ENCODE measurements around the gene SH3BP5. TPM values are rescaled to one million over a fixed set of nuclear protein-coding genes. Genes with fewer than 3 reads are reported as not detected.
A peak's percentile ranks its signal among the peaks of the same experiment; 100 is the strongest.

Gene SH3BP5
- total RNA-seq, 1 donor from 2014 or later = 106 TPM

DNA sequence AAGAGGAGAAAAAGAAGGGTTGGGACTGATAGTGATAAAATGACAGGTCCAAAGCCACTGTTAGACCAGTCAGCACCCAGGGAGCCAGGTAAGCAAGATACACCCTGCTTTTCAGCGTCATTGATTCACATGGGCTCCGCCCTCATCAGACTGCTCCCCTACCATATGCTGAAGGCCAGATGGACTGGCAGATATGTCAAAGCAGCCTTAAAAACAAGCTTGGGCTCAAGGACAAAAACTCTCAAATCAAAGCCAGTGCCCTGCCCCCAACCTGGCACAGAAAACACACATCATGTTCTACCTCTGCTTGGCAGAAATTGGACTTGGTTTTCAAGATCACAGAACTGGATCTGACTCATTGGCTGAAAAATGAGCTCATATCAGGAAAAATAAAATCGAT is 33.4 kb downstream of the SH3BP5 start:
- no peak for DNase-seq (ENCODE audit: low read depth, low spot score)

DNA sequence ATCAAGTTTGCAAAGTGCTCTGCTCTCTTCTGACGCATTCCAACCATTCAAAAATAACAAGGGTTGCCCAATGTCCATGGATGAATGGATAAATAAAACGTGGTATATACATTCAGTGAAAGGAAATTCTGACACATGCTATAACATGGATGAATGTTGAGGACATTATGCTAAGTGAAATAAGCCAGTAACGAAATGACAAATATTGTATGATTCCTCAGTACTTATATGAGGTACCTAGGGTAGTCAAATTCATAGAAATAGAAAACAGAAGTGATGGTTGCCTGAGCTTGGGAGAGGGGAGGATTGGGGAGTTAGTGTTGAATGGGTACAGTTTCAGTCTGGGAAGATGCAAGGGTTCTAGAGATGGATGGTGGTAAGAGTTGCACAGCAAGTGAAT is 33.9 kb downstream of the SH3BP5 start:
- no peak for DNase-seq (ENCODE audit: low read depth, low spot score)

DNA sequence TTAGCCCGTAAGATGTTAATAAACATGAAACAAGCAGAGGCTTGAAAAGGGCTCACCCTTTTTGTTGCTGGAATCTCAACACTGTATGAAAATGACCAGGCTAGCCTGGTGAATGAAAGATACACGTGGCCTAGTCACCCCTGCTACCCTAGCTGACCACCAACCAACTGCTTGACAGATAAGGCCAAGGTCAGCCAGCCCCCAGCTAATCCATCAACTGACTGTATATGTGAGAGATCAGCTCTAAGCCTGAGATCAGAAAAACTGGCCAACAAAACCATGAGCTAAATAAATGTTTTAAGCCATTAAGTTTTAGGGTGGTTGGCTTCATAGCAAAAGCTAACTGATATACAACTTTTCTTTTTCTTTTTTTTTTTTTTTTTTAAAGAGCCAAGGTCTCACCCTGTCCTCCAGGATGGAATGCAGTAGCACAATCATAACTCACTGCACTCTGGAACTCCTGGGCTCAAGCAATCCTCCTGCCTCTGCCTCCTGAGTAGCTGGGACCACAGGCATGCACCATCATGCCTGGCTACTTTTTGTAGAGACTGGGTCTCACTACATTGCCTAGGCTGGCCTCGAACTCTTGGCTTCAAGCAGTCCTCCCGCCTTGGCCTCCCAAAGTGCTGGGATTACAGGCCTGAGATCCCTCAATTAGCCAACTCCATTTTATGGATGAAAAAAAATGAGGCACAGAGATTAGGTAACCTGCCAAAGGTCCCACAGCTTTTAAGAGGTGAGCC is 34.6 kb downstream of the SH3BP5 start:
- no peak for DNase-seq (ENCODE audit: low read depth, low spot score)

DNA sequence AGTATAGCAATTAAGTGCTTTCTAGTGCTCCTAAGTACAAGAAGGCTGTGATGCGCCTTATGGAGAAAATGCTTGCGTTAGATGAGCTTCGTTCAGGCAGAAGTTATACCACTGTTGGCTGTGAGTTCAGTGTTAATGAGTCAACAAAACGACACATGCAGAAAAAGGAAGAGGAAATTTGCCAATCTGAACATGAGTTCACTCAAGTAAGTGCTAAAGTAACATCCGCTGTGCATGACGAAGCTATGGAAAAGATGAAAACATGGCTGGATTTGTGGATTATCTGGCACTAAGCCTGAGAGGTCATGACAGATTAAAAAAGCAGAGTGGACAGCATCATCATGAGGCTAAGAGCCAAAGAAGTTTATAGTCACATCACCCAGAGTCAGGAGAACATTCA is 36.9 kb downstream of the SH3BP5 start:
- DNase-seq (ENCODE audit: low read depth, low spot score) = peak; percentile 97

DNA sequence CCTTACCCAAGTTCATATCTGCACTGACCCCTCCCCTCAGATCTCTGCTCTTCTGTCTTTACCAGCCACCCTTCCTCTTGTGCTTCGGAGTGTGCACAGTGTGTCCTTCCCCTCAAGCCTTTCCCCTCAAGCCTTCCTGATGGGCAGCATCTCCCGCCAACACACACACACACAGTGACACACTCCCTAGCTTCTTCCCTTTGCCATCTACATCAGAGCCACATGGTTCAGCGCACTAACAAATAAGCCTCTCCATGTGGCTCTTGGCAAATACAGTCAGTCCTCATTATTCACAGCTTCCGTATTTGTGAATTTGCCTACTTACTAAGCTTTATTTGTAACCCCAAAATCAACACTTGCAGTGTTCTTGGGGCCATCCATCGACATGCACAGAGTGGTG is 37.5 kb downstream of the SH3BP5 start:
- no peak for DNase-seq (ENCODE audit: low read depth, low spot score)

DNA sequence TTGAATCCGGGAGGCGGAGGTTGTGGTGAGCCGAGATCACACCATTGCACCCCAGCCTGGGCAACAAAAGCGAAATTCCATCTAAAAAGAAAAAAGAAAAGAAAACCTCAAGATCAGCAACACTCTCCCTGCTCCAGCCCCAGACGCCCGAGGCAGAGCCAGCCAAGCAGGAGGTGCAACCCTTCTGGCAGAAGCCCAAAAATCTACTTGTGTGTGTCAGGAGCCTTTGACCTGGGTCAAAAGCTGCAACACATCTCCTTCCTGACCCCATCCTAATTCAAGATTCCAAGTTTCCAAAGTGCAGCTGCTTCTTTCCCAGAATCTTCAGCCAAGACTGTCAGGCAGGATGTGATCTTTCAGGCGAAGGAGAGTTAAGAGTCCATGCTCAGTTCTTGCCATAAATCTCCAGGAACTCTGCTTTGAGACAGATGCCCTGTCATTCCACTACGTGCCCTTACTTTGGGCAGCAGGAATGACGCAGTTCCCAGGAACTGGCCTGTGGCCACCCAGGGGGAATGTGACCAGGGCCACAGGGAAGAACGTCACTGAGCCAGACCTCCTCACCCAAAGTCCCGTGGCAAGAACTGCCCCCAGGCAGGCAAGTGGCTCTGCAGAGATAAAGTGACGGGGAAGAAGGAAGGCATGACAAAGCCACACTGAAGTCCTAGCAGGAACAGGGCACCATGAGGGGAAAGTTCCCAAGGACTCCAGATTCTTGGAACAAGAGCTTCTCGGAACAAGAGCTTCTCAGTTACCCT is 39.4 kb downstream of the SH3BP5 start:
- DNase-seq (ENCODE audit: low read depth, low spot score) = peak; percentile 29

DNA sequence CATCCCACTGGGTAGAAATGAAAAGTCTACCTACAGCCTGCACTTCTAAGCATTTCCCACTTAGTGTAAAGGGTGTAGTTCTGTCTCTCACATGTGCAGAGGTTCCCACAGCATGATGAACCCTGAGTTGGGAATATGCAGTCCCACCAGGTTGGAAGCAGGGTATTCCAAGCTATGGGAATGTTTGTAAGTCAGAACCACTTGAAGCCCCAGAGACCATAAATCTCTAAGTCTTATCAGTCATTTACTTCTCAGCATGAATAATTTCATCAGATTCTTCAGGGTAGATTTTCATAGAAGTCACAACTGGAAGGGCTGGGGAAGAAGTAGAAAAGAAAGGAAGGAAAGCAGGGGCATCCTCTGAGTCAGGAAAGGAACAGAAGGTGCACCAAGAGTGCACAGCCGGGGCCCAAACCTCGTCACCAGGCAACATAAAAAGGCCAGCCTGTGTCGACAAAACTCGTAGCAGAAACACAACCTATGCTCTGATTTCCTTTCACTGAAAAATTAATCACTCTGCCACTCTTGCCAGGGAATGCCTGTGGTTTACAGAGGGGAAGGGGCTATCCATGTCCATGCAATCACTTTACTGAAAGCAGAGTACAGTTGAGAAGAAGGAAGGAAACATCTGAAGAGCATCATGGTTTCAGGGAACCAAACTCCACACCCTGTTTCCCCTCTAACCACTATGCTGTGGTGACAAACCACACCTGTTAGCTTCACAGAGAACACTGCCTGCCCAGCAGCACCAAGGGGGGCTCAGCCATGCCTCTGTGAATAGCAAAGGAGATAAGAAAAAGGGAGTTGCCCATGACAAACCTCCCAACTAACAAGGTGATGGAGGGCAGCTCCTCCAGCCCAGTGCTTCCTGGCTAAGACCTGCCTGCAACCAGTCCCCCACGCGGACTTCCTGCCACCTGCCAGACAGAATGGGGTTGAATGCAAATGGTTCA is 40.5 kb downstream of the SH3BP5 start:
- peak; percentile 22 for DNase-seq (ENCODE audit: low read depth, low spot score)

DNA sequence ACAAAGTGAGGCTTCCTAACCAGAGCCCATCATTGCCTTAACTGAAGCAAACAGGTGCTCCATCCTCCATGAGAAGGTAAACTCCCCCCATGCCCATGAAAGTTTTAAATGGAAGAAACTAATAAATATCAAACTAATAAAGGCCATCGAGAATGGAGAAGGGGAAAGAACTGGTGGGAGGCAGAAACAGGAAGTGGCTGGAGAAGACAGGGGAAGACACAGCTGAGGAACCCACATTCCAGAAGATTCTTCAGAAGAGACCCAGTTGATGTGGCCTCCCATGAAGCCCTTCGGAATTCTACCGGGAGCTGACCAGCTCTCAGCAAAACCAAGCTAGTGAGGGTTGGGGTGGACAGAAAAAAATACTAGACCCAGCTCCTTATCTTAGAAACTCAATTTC is 41.6 kb downstream of the SH3BP5 start:
- DNase-seq (ENCODE audit: low read depth, low spot score) = no peak

DNA sequence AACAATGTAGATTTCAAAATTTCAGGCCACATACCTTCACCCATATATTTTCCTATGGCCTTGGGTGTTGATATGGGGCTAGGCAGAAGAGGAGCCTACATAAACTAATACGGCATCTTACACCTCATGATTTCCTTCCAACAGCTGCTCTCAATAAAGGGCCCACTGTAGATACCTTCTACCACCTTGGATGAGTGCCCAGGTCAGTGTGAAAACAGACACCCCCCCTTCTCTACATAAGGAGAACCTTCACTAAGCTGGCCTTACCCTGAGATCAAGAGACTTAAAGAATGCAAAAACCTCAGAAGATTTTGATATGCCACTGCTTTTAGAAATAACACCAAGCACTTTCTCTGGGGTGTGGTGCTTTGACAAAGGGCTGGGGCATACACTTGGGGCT is 42.7 kb downstream of the SH3BP5 start:
- DNase-seq (ENCODE audit: low read depth, low spot score) = no peak

DNA sequence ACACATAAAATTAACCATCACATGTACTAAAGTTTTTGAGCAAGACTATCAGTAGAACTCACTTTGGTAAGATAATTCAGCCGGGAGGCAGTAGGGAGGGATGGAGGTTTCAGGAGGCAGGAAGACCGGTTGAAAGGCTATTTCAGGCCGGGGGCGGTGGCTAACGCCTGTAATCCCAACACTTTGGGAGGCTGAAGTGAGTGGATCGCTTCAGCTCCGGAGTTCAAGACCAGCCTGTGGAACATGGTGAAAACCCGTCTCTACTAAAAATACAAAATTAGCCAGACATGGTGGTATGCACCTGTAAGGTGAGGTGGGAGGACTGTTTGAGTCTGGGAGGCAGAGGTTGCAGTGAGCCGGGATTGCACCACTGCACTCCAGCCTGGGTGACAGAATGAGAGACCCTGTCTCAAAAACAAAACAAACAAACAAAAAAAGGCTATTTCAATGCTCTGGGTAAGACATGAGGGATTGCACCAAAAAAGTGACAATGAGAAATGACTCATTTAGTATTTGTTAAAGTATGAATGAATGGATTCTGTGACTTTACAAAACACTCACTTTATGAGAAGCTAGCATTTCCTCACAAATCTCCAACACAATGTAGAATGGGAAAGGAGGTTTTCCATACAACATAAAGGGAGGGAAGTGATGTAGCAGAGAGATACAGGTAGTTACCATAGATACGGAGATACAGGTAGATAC is 43.9 kb downstream of the SH3BP5 start:
- DNase-seq (ENCODE audit: low read depth, low spot score) = no peak

DNA sequence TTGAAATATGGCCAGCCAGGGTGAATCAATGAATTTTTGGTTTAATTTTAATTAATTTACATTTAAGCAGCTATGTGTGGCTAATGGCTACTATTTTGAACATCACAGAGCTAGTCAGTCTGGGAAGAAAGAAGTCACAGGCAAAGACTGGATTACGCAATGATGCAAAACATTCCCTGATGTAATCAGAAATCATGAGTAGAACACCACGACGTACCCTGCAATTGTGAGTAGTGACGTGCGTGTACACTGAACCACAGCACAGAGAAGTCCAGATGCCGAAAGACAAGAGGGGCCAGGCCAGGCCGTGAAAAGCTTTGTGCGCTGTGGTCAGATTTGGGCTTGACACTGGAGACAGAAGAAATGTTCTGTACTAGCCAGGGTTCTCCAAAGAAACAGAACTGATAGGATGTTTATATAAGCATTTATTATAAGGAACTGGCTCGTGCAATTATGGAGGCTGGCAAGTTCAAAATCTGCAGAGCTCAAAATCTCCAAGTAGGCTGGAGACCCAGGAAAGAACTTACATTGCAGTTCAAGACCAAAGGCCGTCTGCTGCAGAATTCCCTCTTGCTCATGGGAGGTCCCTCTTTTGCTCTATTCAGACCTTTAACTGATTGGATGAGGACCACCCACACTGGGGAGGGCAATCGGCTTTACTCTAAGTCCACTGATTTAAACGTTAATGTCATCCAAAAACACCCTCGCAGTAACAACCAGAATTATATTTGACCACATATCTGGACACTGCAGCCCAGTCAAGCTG is 44.6 kb downstream of the SH3BP5 start:
- DNase-seq (ENCODE audit: low read depth, low spot score) = no peak

DNA sequence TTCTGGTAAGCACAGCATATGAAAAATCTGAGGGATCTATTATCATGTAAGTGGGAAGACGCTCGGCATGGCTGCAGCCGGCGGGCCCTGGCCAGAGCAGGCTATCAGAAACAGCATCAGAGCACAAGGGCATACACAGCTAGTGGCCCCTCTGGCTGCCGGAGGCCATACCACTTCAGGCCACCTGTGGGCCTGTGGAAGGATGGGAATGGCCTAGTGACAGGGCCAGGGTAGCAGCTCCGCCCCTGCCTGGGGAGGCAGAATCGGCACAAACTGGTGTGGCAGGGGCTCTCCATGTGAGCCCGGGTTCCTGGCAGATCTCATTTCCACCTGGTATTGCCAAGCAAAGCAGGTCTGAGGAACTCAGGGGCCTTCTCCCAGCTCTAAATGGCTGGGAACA is 46.4 kb downstream of the SH3BP5 start:
- DNase-seq (ENCODE audit: low read depth, low spot score) = no peak

DNA sequence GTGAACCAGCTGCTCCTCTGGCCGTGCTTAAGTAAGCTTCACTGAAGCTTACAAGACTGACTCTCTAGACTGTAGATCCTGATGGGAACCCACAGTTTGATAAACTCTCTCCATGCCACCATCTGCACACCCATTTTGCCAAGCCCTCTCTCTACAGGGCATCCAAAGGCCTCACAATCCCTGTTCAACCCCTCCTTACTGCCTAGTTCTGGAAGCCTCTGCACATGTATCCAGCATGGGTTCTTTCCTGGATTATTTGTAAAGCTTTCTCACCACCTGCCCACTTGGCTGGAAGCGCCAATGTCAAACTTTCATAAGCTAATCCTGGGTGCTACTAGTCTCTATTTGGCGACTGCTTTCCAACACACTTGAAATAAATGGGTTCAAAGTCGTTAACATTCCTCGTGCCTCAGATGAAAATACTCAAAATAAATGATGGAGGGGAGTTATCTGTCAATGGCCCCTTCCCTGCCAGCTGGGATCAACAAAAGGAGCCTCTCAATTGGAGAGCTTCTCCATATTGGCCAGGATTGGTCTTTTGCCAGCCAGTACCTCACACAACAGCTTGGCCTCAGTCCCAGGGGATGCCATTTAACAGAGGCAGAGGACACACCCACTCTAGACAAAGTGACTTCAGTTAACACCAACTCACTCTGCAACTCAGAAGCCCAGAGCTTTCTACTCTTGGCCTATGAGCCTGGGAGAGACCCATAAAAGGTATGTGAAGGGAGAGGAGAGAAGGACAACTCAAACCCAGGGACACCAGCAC is 48.1 kb downstream of the SH3BP5 start:
- DNase-seq (ENCODE audit: low read depth, low spot score) = no peak

DNA sequence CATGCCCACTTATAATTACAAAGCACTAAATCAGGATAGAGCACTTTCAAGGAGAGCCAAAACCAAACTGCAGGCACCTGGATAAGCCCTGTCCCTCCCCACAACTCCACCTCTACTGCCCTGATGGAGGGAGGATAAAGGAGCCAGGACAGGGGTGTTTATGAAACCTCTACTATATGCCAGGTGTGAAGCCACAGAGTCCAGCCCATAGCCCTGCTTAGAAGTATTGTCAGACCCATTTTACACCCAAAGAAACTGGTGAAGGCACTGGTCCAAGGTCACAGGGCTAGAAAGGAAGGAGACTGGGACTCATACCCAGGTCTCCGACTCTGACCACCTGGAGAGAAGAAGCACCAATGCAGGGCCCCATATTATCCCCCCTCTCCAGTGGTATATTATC is 48.7 kb downstream of the SH3BP5 start:
- no peak for DNase-seq (ENCODE audit: low read depth, low spot score)

DNA sequence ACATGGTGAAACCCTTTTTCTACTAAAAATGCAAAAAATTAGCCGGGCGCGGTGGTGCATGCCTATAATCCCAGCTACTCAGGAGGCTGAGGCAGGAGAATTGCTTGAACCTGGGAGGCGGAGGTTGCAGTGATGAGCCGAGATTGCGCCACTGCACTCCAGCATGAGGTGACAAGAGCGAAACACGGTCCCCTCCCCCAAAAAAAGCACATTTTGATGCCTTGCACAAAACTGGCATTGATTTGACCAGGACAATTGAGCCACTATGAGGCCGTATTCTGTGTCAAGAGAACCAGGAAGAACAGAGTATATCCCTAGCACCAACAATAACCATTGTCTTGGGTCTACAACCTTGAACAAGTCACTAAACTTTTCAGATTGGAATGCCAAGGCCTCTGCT is 50.6 kb downstream of the SH3BP5 start:
- no peak for DNase-seq (ENCODE audit: low read depth, low spot score)

DNA sequence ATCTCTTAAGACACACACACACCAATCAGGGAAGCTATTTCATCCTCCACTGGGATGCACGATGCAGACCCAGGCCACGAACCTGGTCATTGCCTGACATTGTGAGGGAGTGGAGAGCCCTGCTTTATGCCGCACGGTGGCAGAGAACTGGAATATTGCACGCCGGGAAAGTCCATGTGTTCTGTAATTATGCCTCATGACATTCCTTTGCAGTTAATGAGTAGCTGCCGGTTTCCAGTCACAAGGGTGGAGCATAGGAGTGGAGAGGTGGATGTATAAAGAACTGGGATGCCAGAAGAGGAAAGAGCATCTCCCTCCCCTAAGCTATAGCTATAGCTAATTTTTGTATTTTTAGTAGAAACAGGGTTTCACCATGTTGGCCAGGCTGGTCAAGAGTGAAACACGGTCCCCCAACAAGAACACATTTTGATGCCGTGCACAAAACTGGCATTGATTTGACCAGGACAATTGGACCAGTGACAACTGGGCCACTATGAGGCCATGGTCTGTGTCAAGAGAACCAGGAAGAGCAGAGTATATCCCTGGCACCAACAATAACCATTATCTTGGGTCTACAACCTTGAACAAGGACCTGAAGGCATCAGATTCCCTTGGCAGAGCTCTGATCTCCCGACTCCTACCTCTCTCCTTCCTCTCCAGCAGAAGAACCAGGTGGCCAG is 51.4 kb downstream of the SH3BP5 start:
- DNase-seq (ENCODE audit: low read depth, low spot score) = no peak

DNA sequence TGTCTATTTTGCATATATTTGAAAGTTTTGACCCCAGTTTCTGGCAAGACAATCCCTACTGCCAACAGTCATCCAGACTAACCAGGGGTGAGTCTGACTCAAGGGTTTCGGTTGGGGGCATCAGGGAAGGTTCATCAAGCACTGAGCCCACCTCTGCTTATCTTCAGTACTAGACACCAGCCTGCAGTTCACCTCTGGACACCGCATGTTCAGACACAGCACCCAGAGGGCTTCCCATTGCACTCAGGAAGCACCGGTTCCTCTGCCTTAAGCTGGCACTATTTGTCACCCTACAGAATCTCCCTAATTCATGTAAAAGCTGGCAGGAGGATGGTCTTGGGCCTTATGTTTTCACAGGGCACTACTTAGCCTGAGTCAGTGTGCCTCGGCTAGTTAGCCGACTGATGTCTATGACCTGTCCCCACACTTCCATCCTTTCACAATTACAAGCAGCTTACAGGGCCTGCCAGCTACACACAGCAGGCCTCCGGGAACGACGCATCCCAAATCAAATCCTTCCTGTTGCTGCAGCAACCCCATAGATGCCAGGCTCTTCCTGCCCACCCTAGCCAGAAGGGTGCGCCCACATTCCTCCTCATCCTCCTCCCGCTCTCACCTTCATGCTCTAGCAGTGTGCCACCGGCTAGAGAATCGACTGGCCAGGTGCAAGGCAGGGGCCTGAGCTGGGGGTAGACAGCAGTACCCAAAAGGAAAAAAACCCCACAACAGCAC is 52.5 kb downstream of the SH3BP5 start:
- DNase-seq (ENCODE audit: low read depth, low spot score) = no peak

DNA sequence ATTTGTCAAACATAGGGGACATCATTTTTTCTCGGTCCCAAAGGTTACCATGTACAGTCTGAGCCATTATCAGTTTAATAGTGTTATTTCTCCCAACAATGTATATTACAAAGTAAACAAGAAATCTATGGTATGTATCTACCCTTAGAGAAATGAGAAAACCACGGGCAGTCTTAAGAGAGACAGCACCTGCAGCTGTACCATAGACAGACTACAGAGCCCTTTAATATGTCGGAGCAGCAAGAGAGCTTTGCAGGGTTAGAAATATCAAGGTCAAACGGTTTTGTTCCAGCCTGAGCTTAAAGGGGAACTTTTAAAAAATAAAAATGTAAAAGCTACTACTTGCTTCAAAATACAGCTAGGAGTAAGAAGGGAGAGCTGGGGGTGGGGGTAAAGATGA is 53.2 kb downstream of the SH3BP5 start:
- no peak for DNase-seq (ENCODE audit: low read depth, low spot score)
